ENCODE measurements around the gene GPR87.
A peak's percentile ranks its signal among the peaks of the same experiment; 100 is the strongest.

GPR87 gene

GRCh38 chr3:151281671-151282324 is 34.8 kb downstream of the GPR87 start:
- no peak for DNase-seq

- DNase-seq, result peak; percentile 74 to 86
Observed at GRCh38 chr3:151278230-151278629, 38.4 kb downstream of the GPR87 start, which contains the start of gene P2RY14. Gene P2RY14 (minus strand): TSS chr3:151278542. CDS start chr3:151214316, 64,226 bp downstream.

GRCh38 chr3:151276687-151277042 is 40.0 kb downstream of the GPR87 start:
- DNase-seq, result no peak

- no peak for DNase-seq
Observed at GRCh38 chr3:151276038-151276686, 40.5 kb downstream of the GPR87 start.

- no peak for DNase-seq
Observed at GRCh38 chr3:151275091-151275490, 41.5 kb downstream of the GPR87 start.

GRCh38 chr3:151269631-151270030 is 47.0 kb downstream of the GPR87 start:
- DNase-seq, result no peak

- DNase-seq, result no peak
Observed at GRCh38 chr3:151268267-151269235, 48.1 kb downstream of the GPR87 start.

GRCh38 chr3:151267066-151267465 is 49.6 kb downstream of the GPR87 start:
- DNase-seq, result no peak

- DNase-seq, result peak; percentile 79 to 88
Observed at GRCh38 chr3:151265866-151266265, 50.8 kb downstream of the GPR87 start.

- peak; percentile 13 to 62 for DNase-seq
Observed at GRCh38 chr3:151265166-151265565, 51.5 kb downstream of the GPR87 start.

- peak in 1 of 2 donors; percentile 13 for DNase-seq
Observed at GRCh38 chr3:151264605-151265004, 52.0 kb downstream of the GPR87 start.

GRCh38 chr3:151262871-151263525 is 53.6 kb downstream of the GPR87 start:
- DNase-seq, result peak; percentile 56 to 79

- no peak for DNase-seq
Observed at GRCh38 chr3:151259664-151260063, 57.0 kb downstream of the GPR87 start.

GRCh38 chr3:151256749-151257148 is 59.9 kb downstream of the GPR87 start:
- no peak for DNase-seq

- DNase-seq, result no peak
Observed at GRCh38 chr3:151248772-151249337, 67.8 kb downstream of the GPR87 start.

Measured in inflammatory macrophage (primary cell).